Endothelial cell of umbilical vein (primary cell): ENCODE measurements around the gene TEDC2. TPM values are rescaled to one million over a fixed set of nuclear protein-coding genes. Genes with fewer than 3 reads are reported as not detected.

Experiments used
- BruUV-seq: library from RNA; stranded (reverse); fragments of 400-500 nt; replicated peaks from 2 replicates; lab custom pipeline; 2021; lab: Mats Ljungman, UMichigan
- CTCF ChIA-PET: fragments of 300-600, 350-600 bp; sonication (Branson Sonifier 250); formaldehyde crosslinking; loops from one replicate; lab custom pipeline; 2021; ENCODE audit warnings: antibody characterized with exemption, inconsistent platforms; lab: Charles Lee
- POLR2A ChIA-PET: fragments of 300-600, 350-600 bp; sonication (Branson Sonifier 250); formaldehyde crosslinking; loops from one replicate; lab custom pipeline; 2021; ENCODE audit warnings: antibody characterized with exemption, inconsistent platforms; lab: Charles Lee
- DNase-seq: peaks from one replicate; pipeline ENCODE4 v3.0.0-alpha.2; 2011; ENCODE audit warnings: low read depth, low spot score
- FAIRE-seq: peaks from 2 replicates; lab custom pipeline; 2011; peaks lifted over from hg19 to GRCh38; lab: Jason Lieb, UNC
- H2AFZ ChIP-seq: 2 replicates; pipeline ENCODE4 v1.6.0; 2012; ENCODE audit warnings: low read depth, low read length, control low read depth, inconsistent platforms
- H3K27ac ChIP-seq: 2 replicates; pipeline ENCODE4 v1.5.1; 2011; ENCODE audit warnings: low read depth, mild to moderate bottlenecking, control low read depth, low read length, moderate library complexity; ENCODE audit not compliant: insufficient read depth
- H3K27me3 ChIP-seq, 2 experiments: 2 replicates each; pipeline versions ENCODE4 v1.6.0 to v1.6.1; 2011; ENCODE audit warnings: low read length in 2 of 2, mixed read lengths in 1 of 2; ENCODE audit not compliant: control insufficient read depth in 2 of 2, insufficient read depth in 2 of 2
- H3K36me3 ChIP-seq, 2 experiments: 2 replicates in 1 of 2; 3 replicates in 1 of 2; pipeline ENCODE4 v1.5.1; 2011; ENCODE audit warnings: low read length in 2 of 2, mild to moderate bottlenecking in 1 of 2, moderate library complexity in 1 of 2; ENCODE audit not compliant: control insufficient read depth in 2 of 2, insufficient read depth in 2 of 2; ENCODE audit errors: extremely low read depth in 1 of 2
- H3K4me1 ChIP-seq: 3 replicates; pipeline ENCODE4 v1.5.1; 2011; ENCODE audit warnings: mild to moderate bottlenecking, low read length; ENCODE audit not compliant: control insufficient read depth, insufficient read depth; ENCODE audit errors: extremely low read depth
- H3K4me2 ChIP-seq: 2 replicates; pipeline ENCODE4 v1.6.1; 2011; ENCODE audit warnings: low read length, control low read depth, mixed read lengths; ENCODE audit not compliant: insufficient read depth
- H3K4me3 ChIP-seq, 3 experiments: fragments of 200-600 bp in 1 of 3; sonication (generic), shearing (Covaris generic) in 1 of 3; replicated peaks in 1 of 3; 2 replicates each; pipeline ENCODE4 v1.5.1; 2011 to 2016; ENCODE audit warnings: control low read depth in 3 of 3, low read length in 3 of 3, mild to moderate bottlenecking in 2 of 3, inconsistent platforms in 1 of 3, low read depth in 1 of 3, moderate library complexity in 1 of 3; ENCODE audit not compliant: insufficient read depth in 1 of 3
- H3K79me2 ChIP-seq: 2 replicates; pipeline ENCODE4 v1.6.0; 2012; ENCODE audit warnings: low read length, inconsistent platforms; ENCODE audit not compliant: control insufficient read depth, insufficient read depth
- H3K9ac ChIP-seq: replicated peaks from 2 replicates; pipeline ENCODE3; 2011; ENCODE audit warnings: low read length, control low read depth; ENCODE audit not compliant: insufficient read depth; ENCODE audit errors: extremely low read depth
- H3K9me1 ChIP-seq: replicated peaks from 3 replicates; pipeline ENCODE4 v1.6.0; 2011; ENCODE audit warnings: mild to moderate bottlenecking, low read length; ENCODE audit not compliant: control insufficient read depth, insufficient read depth; ENCODE audit errors: extremely low read depth
- H3K9me3 ChIP-seq: replicated peaks from 2 replicates; pipeline ENCODE4 v1.5.1; 2012; ENCODE audit warnings: low read length, inconsistent platforms; ENCODE audit not compliant: control insufficient read depth, insufficient read depth
- H4K20me1 ChIP-seq: replicated peaks from 2 replicates; pipeline ENCODE3; 2011; ENCODE audit warnings: mild to moderate bottlenecking, low read length; ENCODE audit not compliant: control insufficient read depth, insufficient read depth; ENCODE audit errors: extremely low read depth
- EZH2 ChIP-seq: IDR thresholded peaks from 2 replicates; pipeline ENCODE4 v1.6.1; 2012; ENCODE audit warnings: borderline replicate concordance, low read depth, mild to moderate bottlenecking, moderate library complexity, low read length, inconsistent platforms; ENCODE audit not compliant: severe bottlenecking
- FOS ChIP-seq: IDR thresholded peaks from 2 replicates; pipeline ENCODE4 v1.6.1; 2011; ENCODE audit warnings: mild to moderate bottlenecking, low read length, moderate library complexity, borderline replicate concordance; ENCODE audit not compliant: insufficient read depth
- GATA2 ChIP-seq: IDR thresholded peaks from 2 replicates; pipeline ENCODE4 v1.7.0; 2011; ENCODE audit warnings: low read depth, mild to moderate bottlenecking, moderate library complexity, mixed read lengths, low read length; ENCODE audit not compliant: insufficient read length, insufficient read depth
- JUN ChIP-seq: IDR thresholded peaks from 2 replicates; pipeline ENCODE4 v1.6.1; 2011; ENCODE audit warnings: borderline replicate concordance, low read depth; ENCODE audit not compliant: insufficient read length, insufficient read depth
- MYC ChIP-seq: IDR thresholded peaks from one replicate; pipeline ENCODE4 v1.6.1; 2011; ENCODE audit warnings: mild to moderate bottlenecking, low read depth, low read length
- POLR2A ChIP-seq: IDR thresholded peaks from 2 replicates; pipeline ENCODE4 v1.6.1; 2012; ENCODE audit warnings: low read depth, mild to moderate bottlenecking, control low read depth, low read length
- POLR2AphosphoS5 ChIP-seq: IDR thresholded peaks from 2 replicates; pipeline ENCODE4 v1.6.1; 2012; ENCODE audit warnings: low read depth, mild to moderate bottlenecking, control low read depth, low read length, moderate library complexity; ENCODE audit not compliant: insufficient read depth
- dilution Hi-C: fragments of 300-500 bp; cut with MboI; formaldehyde crosslinking; loops from one replicate; pipeline ENCODE4 v1.15.0; 2019; ENCODE audit warnings: low sequenced_read_pairs; ENCODE audit not compliant: extremely low pct_ligation_motif_present
- intact Hi-C: fragments of 100-400 bp; cut with micrococcal nuclease; formaldehyde crosslinking; loops from one replicate; pipeline ENCODE4 v1.10.0; 2022
- polyA plus RNA-seq, 4 experiments: library from polyadenylated mRNA; depleted of rRNA in 3 of 4; stranded (reverse) in 3 of 4; unstranded in 1 of 4; fragments of >200 nt; gene quantifications; 2 replicates each; pipeline versions ENCODE4 v1.2.1 to v1.2.3, GENCODE V29; 2011 to 2012; ENCODE audit warnings: missing spikeins in 1 of 4
- total RNA-seq: library from RNA; stranded (reverse); gene quantifications from 2 replicates; pipeline ENCODE4 v1.2.3, GENCODE V29; 2021
- TF ChIP-seq, protein P1 (sequence below): IDR thresholded peaks from 2 replicates; pipeline ENCODE4 v1.6.1; 2011; ENCODE audit not compliant: insufficient read depth, insufficient read length
- TF ChIP-seq, protein P2 (sequence below), 2 donors: IDR thresholded peaks; 1 replicate in 1 of 2; 2 replicates in 1 of 2; pipeline ENCODE4 v1.5.1; 2011; ENCODE audit warnings: low read length in 2 of 2, mild to moderate bottlenecking in 2 of 2, moderate library complexity in 2 of 2, control low read depth in 1 of 2, inconsistent platforms in 1 of 2, low read depth in 1 of 2; ENCODE audit not compliant: insufficient read depth in 1 of 2; ENCODE audit errors: extremely low read depth in 1 of 2

Gene TEDC2
- total and polyA plus RNA-seq, 2 donors (not counting 3 experiments of a cell fraction or from before 2014, with no cell fraction given): 7.6 to 12.7 TPM

DNA sequence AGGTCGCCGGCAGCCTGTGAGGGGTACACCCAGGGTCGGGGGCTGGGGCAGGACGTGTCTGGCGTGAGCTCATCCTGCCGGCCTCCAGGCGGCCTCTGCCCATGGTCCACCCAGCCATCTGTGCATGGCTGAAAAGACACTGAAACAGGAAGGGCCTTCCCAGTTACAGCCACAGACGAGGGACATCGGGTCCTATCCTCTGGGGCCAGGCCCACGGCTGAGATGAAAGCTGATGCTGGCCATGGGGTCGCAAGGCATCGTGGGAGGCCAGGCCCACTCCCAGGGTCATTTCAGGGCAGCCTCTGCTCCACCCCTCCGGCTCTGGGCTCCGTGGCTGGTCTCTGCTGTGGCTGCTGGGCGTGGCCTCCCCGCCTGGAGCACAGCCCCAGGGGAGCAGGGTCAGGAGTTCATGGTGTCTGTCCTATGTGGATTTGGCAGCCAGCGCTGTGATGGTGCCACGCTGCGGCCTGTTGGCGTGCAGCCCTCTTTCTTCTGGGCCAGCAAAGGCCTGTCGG lies 37.3 kb downstream of the TEDC2 start:
- intact Hi-C loops (no loop called here), dilution Hi-C loops (no loop called here)
- no peak overlapping the region for H2AFZ ChIP-seq
- no peak for FAIRE-seq
- no peaks in the 10 kb centered on the region for H3K4me1 ChIP-seq
- no peak overlapping the region for H3K27ac ChIP-seq
- no peaks in the 10 kb centered on the region for H3K79me2 ChIP-seq
- no peaks in the 10 kb centered on the region for H4K20me1 ChIP-seq
- BruUV-seq: no TSS peak
- CTCF ChIA-PET: interaction anchor here (1.5 kb wide), 1 partner anchor 157 kb away, joined by 3 read pairs; the partner anchor contains the start of gene ABCA3
- no peak overlapping the region for H3K4me2 ChIP-seq
- TF ChIP-seq, protein P1, sequence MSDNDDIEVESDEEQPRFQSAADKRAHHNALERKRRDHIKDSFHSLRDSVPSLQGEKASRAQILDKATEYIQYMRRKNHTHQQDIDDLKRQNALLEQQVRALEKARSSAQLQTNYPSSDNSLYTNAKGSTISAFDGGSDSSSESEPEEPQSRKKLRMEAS: no peak
- TF ChIP-seq MYC (no peak), FOS (no peak), GATA2 (no peak), POLR2A (no peak), JUN (no peak), EZH2 (no peak), POLR2AphosphoS5 (no peak)
- TF ChIP-seq, protein P2, sequence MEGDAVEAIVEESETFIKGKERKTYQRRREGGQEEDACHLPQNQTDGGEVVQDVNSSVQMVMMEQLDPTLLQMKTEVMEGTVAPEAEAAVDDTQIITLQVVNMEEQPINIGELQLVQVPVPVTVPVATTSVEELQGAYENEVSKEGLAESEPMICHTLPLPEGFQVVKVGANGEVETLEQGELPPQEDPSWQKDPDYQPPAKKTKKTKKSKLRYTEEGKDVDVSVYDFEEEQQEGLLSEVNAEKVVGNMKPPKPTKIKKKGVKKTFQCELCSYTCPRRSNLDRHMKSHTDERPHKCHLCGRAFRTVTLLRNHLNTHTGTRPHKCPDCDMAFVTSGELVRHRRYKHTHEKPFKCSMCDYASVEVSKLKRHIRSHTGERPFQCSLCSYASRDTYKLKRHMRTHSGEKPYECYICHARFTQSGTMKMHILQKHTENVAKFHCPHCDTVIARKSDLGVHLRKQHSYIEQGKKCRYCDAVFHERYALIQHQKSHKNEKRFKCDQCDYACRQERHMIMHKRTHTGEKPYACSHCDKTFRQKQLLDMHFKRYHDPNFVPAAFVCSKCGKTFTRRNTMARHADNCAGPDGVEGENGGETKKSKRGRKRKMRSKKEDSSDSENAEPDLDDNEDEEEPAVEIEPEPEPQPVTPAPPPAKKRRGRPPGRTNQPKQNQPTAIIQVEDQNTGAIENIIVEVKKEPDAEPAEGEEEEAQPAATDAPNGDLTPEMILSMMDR (IDR thresholded peaks at IDR 0.05; ENCODE audit: extremely low read depth in 1 of 2, insufficient read depth in 1 of 2, low read depth in 1 of 2, low read length in 2 of 2): no peak
- H3K36me3 ChIP-seq: peaks cover 0 to 16% of the 10 kb centered on the region in 2 experiments
- DNase-seq: no peak
- H3K9ac ChIP-seq: no peak overlapping the region
- no peaks in the 10 kb centered on the region for H3K9me3 ChIP-seq
- no peak overlapping the region for H3K4me3 ChIP-seq
- POLR2A ChIA-PET: no interaction called here
- no peaks in the 10 kb centered on the region for H3K27me3 ChIP-seq
- H3K9me1 ChIP-seq: no peaks in the 10 kb centered on the region
